Upper lobe of left lung (tissue), 4 donors: Measurements from ENCODE around the gene ACTN4.
"Not testable (repeated sequence)": the region's sequence is repeated elsewhere in the genome, so short reads cannot be mapped to it uniquely, and the experiment has no call there.

Source experiments
- EP300 ChIP-seq, 4 donors: sonication (generic); formaldehyde crosslinking; IDR thresholded peaks; one replicate each; pipeline ENCODE4 v1.5.1; 2017; ENCODE audit warnings: antibody characterized with exemption in 4 of 4, control low read depth in 2 of 4
- TF ChIP-seq, protein P1 (sequence below), 6 experiments: fragments of 450-650 bp in 4 of 6; fragments of 200-600 bp in 2 of 6; sonication (generic) in 2 of 6; IDR thresholded peaks; one replicate each; pipeline ENCODE4 v1.5.1; 2016 to 2019; ENCODE audit warnings: antibody characterized with exemption in 6 of 6

- TF ChIP-seq, protein P1, sequence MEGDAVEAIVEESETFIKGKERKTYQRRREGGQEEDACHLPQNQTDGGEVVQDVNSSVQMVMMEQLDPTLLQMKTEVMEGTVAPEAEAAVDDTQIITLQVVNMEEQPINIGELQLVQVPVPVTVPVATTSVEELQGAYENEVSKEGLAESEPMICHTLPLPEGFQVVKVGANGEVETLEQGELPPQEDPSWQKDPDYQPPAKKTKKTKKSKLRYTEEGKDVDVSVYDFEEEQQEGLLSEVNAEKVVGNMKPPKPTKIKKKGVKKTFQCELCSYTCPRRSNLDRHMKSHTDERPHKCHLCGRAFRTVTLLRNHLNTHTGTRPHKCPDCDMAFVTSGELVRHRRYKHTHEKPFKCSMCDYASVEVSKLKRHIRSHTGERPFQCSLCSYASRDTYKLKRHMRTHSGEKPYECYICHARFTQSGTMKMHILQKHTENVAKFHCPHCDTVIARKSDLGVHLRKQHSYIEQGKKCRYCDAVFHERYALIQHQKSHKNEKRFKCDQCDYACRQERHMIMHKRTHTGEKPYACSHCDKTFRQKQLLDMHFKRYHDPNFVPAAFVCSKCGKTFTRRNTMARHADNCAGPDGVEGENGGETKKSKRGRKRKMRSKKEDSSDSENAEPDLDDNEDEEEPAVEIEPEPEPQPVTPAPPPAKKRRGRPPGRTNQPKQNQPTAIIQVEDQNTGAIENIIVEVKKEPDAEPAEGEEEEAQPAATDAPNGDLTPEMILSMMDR (IDR thresholded peaks at IDR 0.05), result not testable (repeated sequence)
- not testable (repeated sequence) for TF ChIP-seq EP300 (IDR thresholded peaks at IDR 0.05)
Measured at GRCh38 chr19:38754196-38754595, 106.7 kb downstream of the ACTN4 start.
